Pulmonary artery endothelial cell (primary cell): ENCODE data around the gene ADAMTSL2. TPM values are rescaled to one million over a fixed set of nuclear protein-coding genes. Genes with fewer than 3 reads are reported as not detected.

ENCODE experiments used
- DNase-seq: peaks from one replicate; pipeline ENCODE4 v3.0.0-alpha.2; 2011; ENCODE audit warnings: low read depth, low spot score
- total RNA-seq: library from RNA; depleted of rRNA; stranded (reverse); fragments of >200 nt; gene quantifications from 2 replicates; pipeline ENCODE4 v1.2.3, GENCODE V29; 2014

ADAMTSL2 gene
- total RNA-seq, 1 donor from 2014 or later: not detected

- no peak for DNase-seq
These were observed 34.6 kb upstream of the ADAMTSL2 start for GRCh38 chr9:133499892-133500270.

- DNase-seq: no peak
These were observed 32.4 kb upstream of the ADAMTSL2 start for GRCh38 chr9:133502112-133502511.

GRCh38 chr9:133505186-133505830 lies 29.2 kb upstream of the ADAMTSL2 start:
- DNase-seq: no peak

GRCh38 chr9:133505901-133506652 lies 28.4 kb upstream of the ADAMTSL2 start:
- no peak for DNase-seq

- no peak for DNase-seq
These were observed 27.9 kb upstream of the ADAMTSL2 start for GRCh38 chr9:133506653-133507038.

- no peak for DNase-seq
These were observed 27.1 kb upstream of the ADAMTSL2 start for GRCh38 chr9:133507246-133507965.

GRCh38 chr9:133508046-133508445 lies 26.5 kb upstream of the ADAMTSL2 start:
- no peak for DNase-seq

GRCh38 chr9:133509179-133510083 lies 25.1 kb upstream of the ADAMTSL2 start:
- DNase-seq: no peak

GRCh38 chr9:133510926-133511505 lies 23.5 kb upstream of the ADAMTSL2 start:
- no peak for DNase-seq

GRCh38 chr9:133511607-133512006 lies 22.9 kb upstream of the ADAMTSL2 start:
- DNase-seq: no peak

GRCh38 chr9:133512253-133513213 lies 22.0 kb upstream of the ADAMTSL2 start:
- no peak for DNase-seq

GRCh38 chr9:133513214-133514100 lies 21.0 kb upstream of the ADAMTSL2 start:
- no peak for DNase-seq

- DNase-seq: no peak
These were observed 19.9 kb upstream of the ADAMTSL2 start for GRCh38 chr9:133514460-133515239.

- no peak for DNase-seq
These were observed 19.3 kb upstream of the ADAMTSL2 start for GRCh38 chr9:133515240-133515610.

GRCh38 chr9:133515615-133516255 lies 18.8 kb upstream of the ADAMTSL2 start:
- no peak for DNase-seq

- no peak for DNase-seq
These were observed 18.1 kb upstream of the ADAMTSL2 start for GRCh38 chr9:133516256-133516960.

- DNase-seq: no peak
These were observed 17.5 kb upstream of the ADAMTSL2 start for GRCh38 chr9:133516961-133517350.
